Ascending aorta (tissue), 2 donors: ENCODE data around the gene RPS19BP1. TPM values are rescaled to one million over a fixed set of nuclear protein-coding genes. Genes with fewer than 3 reads are reported as not detected.

ENCODE experiments used
- DNase-seq, 2 donors: peaks; one replicate each; pipeline ENCODE4 v3.0.0-alpha.2; 2019; ENCODE audit warnings: low spot score in 2 of 2
- H3K27ac ChIP-seq, 2 donors: fragments of 200-600 bp; sonication (generic); one replicate each; pipeline ENCODE4 v1.5.1; 2016 to 2017; ENCODE audit warnings: mild to moderate bottlenecking in 1 of 2
- H3K27me3 ChIP-seq: fragments of 200-600 bp; sonication (generic); one replicate; pipeline ENCODE4 v1.5.1; 2017
- H3K36me3 ChIP-seq, 2 donors: fragments of 200-600 bp; sonication (generic); one replicate each; pipeline ENCODE4 v1.5.1; 2016
- H3K4me1 ChIP-seq, 2 donors: fragments of 200-600 bp; sonication (generic); one replicate each; pipeline ENCODE4 v1.5.1; 2016 to 2017; ENCODE audit warnings: mild to moderate bottlenecking in 1 of 2
- H3K4me3 ChIP-seq, 2 donors: fragments of 200-600 bp; sonication (generic); one replicate each; pipeline ENCODE4 v1.5.1; 2016 to 2017; ENCODE audit warnings: mild to moderate bottlenecking in 1 of 2
- H3K9me3 ChIP-seq, 2 donors: fragments of 200-600 bp; sonication (generic); one replicate each; pipeline ENCODE4 v1.5.1; 2016
- intact Hi-C: fragments of 100-400 bp; cut with DNase I; formaldehyde crosslinking; loops from one replicate; pipeline ENCODE4 v1.15.1; 2023
- total RNA-seq: library from RNA; depleted of rRNA; stranded (reverse); fragments of >200 nt; gene quantifications from one replicate; pipeline ENCODE4 v1.1.0, GENCODE V29; 2016
- TF ChIP-seq, protein P1 (sequence below), 3 experiments: fragments of 200-600 bp in 2 of 3; fragments of 450-650 bp in 1 of 3; sonication (generic) in 2 of 3; IDR thresholded peaks; one replicate each; pipeline ENCODE4 v1.5.1; 2016 to 2019; ENCODE audit warnings: antibody characterized with exemption in 3 of 3, mild to moderate bottlenecking in 1 of 3, moderate library complexity in 1 of 3

RPS19BP1 gene
- total RNA-seq, 1 donor from 2014 or later, result 218 TPM

DNA sequence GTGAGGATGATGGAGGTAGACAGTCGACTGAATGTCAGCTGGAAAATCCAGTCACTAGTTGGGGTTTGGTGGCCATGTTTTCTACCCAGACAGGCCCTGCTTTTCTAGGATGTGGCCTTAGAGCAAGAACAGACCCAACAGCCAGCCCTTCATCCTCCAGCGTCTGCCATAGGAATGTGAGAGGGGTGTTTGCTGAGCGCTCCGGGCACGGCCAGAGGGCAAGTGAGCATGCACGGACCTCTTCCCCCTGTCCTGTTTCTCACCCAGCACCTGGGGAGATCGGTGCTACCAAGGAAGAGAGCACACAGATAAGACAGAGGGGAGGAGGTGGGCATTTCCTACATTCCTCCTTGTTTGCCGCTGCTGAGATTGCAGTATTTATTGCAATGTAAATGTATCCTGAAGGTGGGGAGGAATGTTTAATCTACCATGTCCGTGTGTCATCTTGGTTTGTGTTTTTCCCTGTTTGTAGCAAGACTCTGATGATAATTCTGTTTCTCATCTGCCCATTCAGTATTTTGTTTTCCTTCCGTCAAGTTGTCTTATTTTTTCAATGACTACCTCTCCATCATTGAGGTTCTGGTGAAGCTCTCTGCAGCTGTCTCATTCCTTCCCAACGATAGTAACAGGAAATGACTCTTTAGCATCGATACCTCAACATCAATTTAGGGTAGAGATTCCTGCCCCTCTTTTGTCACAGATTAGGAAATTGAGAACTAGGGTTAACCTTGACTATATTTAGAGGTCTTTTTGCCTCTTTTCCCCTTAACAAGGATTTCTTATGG lies 17.1 kb downstream of the RPS19BP1 start:
- peaks cover 5 to 12% of the 10 kb centered on the region in 2 donors for H3K4me1 ChIP-seq
- intact Hi-C loops, result loop anchor here (5.0 kb wide), 1 partner anchor 83 kb away; no protein-coding TSS in a partner anchor
- no peak for DNase-seq

DNA sequence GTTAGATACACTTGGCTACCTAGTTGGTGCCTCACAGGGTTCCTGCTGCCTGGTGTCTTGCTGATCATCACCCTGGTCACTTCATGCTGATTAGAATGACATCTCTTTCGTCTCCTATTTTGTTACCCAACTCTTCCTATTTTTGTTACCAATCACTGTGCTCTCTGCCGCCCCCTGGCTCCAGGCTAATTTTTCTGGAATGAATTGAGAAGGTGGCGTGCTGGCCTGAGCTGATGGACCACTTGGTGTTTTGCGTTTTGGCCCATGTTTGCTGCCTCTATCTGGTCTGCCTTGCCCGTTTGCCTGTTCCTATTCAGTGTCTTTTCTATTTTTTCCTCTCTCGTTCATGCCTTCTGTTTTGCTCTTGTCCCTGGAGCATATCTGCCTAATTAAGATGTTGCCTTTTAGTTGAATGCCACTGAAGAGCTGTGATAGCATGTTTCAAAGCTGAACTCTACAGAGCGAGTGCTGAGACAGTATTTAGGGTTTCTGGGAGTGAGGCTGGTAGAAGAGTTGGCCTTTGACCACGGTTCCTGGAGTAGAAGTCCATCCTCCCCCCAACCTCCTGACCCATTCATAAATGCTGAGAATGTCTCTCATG lies 18.1 kb downstream of the RPS19BP1 start:
- Histone ChIP-seq H3K27me3 (no peaks in the 10 kb centered on the region), H3K27ac (no peak overlapping the region), H3K4me3 (no peak overlapping the region), H3K9me3 (no peaks in the 10 kb centered on the region), H3K4me1 (peaks cover 5 to 12% of the 10 kb centered on the region in 2 donors), H3K36me3 (peaks cover 50 to 74% of the 10 kb centered on the region in 2 donors)
- TF ChIP-seq, protein P1, sequence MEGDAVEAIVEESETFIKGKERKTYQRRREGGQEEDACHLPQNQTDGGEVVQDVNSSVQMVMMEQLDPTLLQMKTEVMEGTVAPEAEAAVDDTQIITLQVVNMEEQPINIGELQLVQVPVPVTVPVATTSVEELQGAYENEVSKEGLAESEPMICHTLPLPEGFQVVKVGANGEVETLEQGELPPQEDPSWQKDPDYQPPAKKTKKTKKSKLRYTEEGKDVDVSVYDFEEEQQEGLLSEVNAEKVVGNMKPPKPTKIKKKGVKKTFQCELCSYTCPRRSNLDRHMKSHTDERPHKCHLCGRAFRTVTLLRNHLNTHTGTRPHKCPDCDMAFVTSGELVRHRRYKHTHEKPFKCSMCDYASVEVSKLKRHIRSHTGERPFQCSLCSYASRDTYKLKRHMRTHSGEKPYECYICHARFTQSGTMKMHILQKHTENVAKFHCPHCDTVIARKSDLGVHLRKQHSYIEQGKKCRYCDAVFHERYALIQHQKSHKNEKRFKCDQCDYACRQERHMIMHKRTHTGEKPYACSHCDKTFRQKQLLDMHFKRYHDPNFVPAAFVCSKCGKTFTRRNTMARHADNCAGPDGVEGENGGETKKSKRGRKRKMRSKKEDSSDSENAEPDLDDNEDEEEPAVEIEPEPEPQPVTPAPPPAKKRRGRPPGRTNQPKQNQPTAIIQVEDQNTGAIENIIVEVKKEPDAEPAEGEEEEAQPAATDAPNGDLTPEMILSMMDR (IDR thresholded peaks at IDR 0.05), result peak; percentile 53 to 65 (median 57)
- DNase-seq, result no peak
- intact Hi-C loops, result no loop called here

More for the DNA sequence above, 17.1 kb downstream of the RPS19BP1 start:
- H3K4me3 ChIP-seq, result no peak overlapping the region
- no peaks in the 10 kb centered on the region for H3K9me3 ChIP-seq
- H3K27ac ChIP-seq, result no peak overlapping the region
- TF ChIP-seq, protein P1 (IDR thresholded peaks at IDR 0.05), result no peak
- no peaks in the 10 kb centered on the region for H3K27me3 ChIP-seq
- peaks cover 48 to 64% of the 10 kb centered on the region in 2 donors for H3K36me3 ChIP-seq

- no peak for DNase-seq
- no peak overlapping the region for H3K4me3 ChIP-seq
- no peaks in the 10 kb centered on the region for H3K27me3 ChIP-seq
- H3K27ac ChIP-seq, result no peak overlapping the region
- TF ChIP-seq, protein P1 (IDR thresholded peaks at IDR 0.05), result no peak
- H3K36me3 ChIP-seq, result peaks cover 51 to 81% of the 10 kb centered on the region in 2 donors
- intact Hi-C loops, result no loop called here
- peaks cover under 1 to 6% of the 10 kb centered on the region in 2 donors for H3K4me1 ChIP-seq
- H3K9me3 ChIP-seq, result no peaks in the 10 kb centered on the region
Observed at GRCh38 chr22:39513791-39514190, 18.8 kb downstream of the RPS19BP1 start.

GRCh38 chr22:39512026-39512425 lies 20.5 kb downstream of the RPS19BP1 start:
- intact Hi-C loops, result no loop called here
- no peak for DNase-seq
- peaks cover 59 to 91% of the 10 kb centered on the region in 2 donors for H3K36me3 ChIP-seq
- H3K27ac ChIP-seq, result no peak overlapping the region
- H3K4me3 ChIP-seq, result no peak overlapping the region
- no peaks in the 10 kb centered on the region for H3K4me1 ChIP-seq
- TF ChIP-seq, protein P1 (IDR thresholded peaks at IDR 0.05), result no peak
- no peaks in the 10 kb centered on the region for H3K9me3 ChIP-seq
- no peaks in the 10 kb centered on the region for H3K27me3 ChIP-seq

DNA sequence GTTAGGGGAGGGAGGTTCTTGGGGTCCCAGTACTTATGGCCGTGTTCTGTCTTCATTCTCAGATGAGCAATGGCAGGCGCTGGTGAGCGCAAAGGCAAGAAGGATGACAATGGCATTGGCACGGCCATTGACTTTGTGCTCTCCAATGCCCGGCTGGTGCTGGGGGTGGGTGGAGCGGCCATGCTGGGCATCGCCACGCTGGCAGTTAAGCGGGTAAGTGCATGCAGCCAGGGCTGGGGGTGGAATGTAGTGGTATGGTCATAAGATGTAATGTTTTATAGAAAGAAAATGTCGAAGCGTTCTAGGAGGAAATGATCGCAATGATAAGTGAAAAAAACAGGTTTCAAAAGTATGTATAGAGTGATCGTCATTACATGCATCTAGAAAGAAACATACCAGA lies 21.3 kb downstream of the RPS19BP1 start:
- H3K4me1 ChIP-seq, result no peaks in the 10 kb centered on the region
- H3K36me3 ChIP-seq, result peaks cover 67 to 94% of the 10 kb centered on the region in 2 donors
- no peaks in the 10 kb centered on the region for H3K27me3 ChIP-seq
- H3K27ac ChIP-seq, result no peak overlapping the region
- H3K9me3 ChIP-seq, result no peaks in the 10 kb centered on the region
- DNase-seq, result no peak
- no peak overlapping the region for H3K4me3 ChIP-seq
- TF ChIP-seq, protein P1 (IDR thresholded peaks at IDR 0.05), result no peak
- intact Hi-C loops, result no loop called here
